ENCODE results near the gene IL1RAP. TPM values are rescaled to one million over a fixed set of nuclear protein-coding genes. Genes with fewer than 3 reads are reported as not detected.

The IL1RAP gene
- total and polyA plus RNA-seq, 2 experiments from 2014 or later: 14.6 to 46.5 TPM

DNA sequence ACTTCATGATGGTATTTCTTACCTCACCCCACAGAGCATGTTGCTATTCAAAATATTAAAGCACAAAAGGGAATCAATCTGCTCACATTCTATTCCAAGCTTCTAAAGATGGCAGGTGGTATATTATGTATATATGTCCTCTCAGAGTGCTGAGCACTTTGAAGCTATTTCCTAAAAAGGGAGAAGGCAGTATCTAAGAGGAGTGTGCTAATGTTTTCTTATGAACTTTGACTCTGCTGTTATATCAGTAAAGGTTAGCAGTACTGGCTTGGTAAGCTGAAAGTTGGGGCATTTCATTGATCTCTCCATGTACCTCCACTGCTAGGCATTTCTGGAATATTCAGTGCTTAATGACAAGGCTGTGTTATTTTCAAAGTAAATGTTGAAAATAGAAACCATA lies 43.4 kb downstream of the IL1RAP start:
- Histone ChIP-seq H3K27ac (peak overlapping the region; percentile 8), H3K9me2 (replicated peaks; ENCODE audit: insufficient read depth) (no peaks in the 10 kb centered on the region), H3K79me2 (peaks cover 7% of the 10 kb centered on the region), H4K20me1 (ENCODE audit: insufficient read depth, poor library complexity, severe bottlenecking) (no peaks in the 10 kb centered on the region), H3K9me3 (ENCODE audit: low read depth) (peaks cover 4% of the 10 kb centered on the region), H3K4me3 (no peak overlapping the region), H2AFZ (no peak overlapping the region), H3K27me3 (no peaks in the 10 kb centered on the region), H3K36me3 (replicated peaks; ENCODE audit: insufficient read depth, low read depth) (no peaks in the 10 kb centered on the region), H3K4me1 (ENCODE audit: insufficient read depth) (no peaks in the 10 kb centered on the region), H3K4me2 (no peak overlapping the region)
- TF ChIP-seq EZH2phosphoT487 (IDR thresholded peaks at IDR 0.05; ENCODE audit: low read depth, severe bottlenecking, unreplicated experiment) (no peak), CTCF (IDR thresholded peaks at IDR 0.05; ENCODE audit: poor library complexity) (no peak), EZH2 (IDR thresholded peaks at IDR 0.05; ENCODE audit: borderline replicate concordance) (no peak)
- no peak for DNase-seq (ENCODE audit: low spot score)

DNA sequence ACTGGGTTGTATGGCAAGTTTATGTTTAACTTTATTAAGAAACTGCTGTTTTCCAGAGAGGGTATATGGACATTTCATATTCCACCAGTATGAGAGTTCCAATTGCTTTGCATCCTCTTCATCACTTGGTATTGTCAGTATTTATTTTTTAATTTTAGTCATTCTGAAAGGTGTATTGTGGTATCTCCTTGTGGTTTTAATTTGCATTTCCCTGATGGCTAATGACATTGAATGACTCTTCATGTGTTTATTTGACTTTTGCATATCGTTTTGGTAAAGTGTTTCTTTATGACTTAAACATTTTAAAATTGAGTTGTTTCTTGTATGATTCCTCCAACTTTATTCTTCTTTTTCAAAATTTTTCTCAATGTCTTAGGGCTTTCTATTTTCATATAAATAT lies 44.4 kb downstream of the IL1RAP start:
- no peak for DNase-seq (ENCODE audit: low spot score)
- no peak for TF ChIP-seq EZH2 (IDR thresholded peaks at IDR 0.05; ENCODE audit: borderline replicate concordance)
- TF ChIP-seq EZH2phosphoT487 (IDR thresholded peaks at IDR 0.05; ENCODE audit: low read depth, severe bottlenecking, unreplicated experiment): no peak
- TF ChIP-seq CTCF (IDR thresholded peaks at IDR 0.05; ENCODE audit: poor library complexity): no peak
- H3K27ac ChIP-seq: no peak overlapping the region
- no peak overlapping the region for H3K4me2 ChIP-seq
- no peaks in the 10 kb centered on the region for H3K36me3 ChIP-seq (replicated peaks; ENCODE audit: insufficient read depth, low read depth)
- no peak overlapping the region for H3K4me3 ChIP-seq
- no peaks in the 10 kb centered on the region for H3K4me1 ChIP-seq (ENCODE audit: insufficient read depth)
- no peaks in the 10 kb centered on the region for H3K27me3 ChIP-seq
- H3K79me2 ChIP-seq: peaks cover 7% of the 10 kb centered on the region
- 87% methylated on average over 1 of the region's 1 CpG for WGBS (ENCODE audit: low lambda C conversion rate, missing lambda C conversion rate)
- no peaks in the 10 kb centered on the region for H3K9me3 ChIP-seq (ENCODE audit: low read depth)
- H4K20me1 ChIP-seq (ENCODE audit: insufficient read depth, poor library complexity, severe bottlenecking): no peaks in the 10 kb centered on the region
- no peak overlapping the region for H2AFZ ChIP-seq
- no peaks in the 10 kb centered on the region for H3K9me2 ChIP-seq (replicated peaks; ENCODE audit: insufficient read depth)

DNA sequence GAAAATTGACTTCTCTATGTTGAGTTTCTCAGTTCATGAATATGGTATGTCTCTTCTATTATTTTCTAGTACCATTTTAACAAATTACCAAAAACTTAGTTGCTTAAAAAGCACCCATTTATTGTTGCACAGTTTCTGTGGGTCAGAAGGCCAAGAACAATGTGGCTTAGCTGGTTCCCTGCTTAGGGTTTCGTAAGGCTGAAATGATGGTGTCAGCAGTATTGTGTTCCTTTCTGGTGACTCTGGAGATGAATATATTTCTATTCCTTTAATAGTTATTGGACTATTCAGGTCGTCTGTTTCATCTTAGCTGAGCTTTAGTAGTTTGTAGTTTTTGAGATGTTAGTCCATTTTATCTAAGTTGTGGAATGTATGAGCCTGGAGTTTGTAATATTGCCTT lies 44.9 kb downstream of the IL1RAP start:
- Histone ChIP-seq H3K9me2 (replicated peaks; ENCODE audit: insufficient read depth) (no peaks in the 10 kb centered on the region), H4K20me1 (ENCODE audit: insufficient read depth, poor library complexity, severe bottlenecking) (no peaks in the 10 kb centered on the region), H3K27ac (no peak overlapping the region), H3K4me3 (no peak overlapping the region), H3K9me3 (ENCODE audit: low read depth) (no peaks in the 10 kb centered on the region), H3K27me3 (no peaks in the 10 kb centered on the region), H3K4me2 (no peak overlapping the region), H3K36me3 (replicated peaks; ENCODE audit: insufficient read depth, low read depth) (no peaks in the 10 kb centered on the region), H3K4me1 (ENCODE audit: insufficient read depth) (no peaks in the 10 kb centered on the region), H3K79me2 (peaks cover 7% of the 10 kb centered on the region), H2AFZ (no peak overlapping the region)
- WGBS (ENCODE audit: low lambda C conversion rate, missing lambda C conversion rate): 78% methylated on average over 2 of the region's 2 CpGs
- TF ChIP-seq EZH2 (IDR thresholded peaks at IDR 0.05; ENCODE audit: borderline replicate concordance) (no peak), EZH2phosphoT487 (IDR thresholded peaks at IDR 0.05; ENCODE audit: low read depth, severe bottlenecking, unreplicated experiment) (no peak), CTCF (IDR thresholded peaks at IDR 0.05; ENCODE audit: poor library complexity) (no peak)
- no peak for DNase-seq (ENCODE audit: low spot score)

All from hepatocyte (in vitro differentiated cells).